Esophagus squamous epithelium (tissue), 5 donors: Measurements from ENCODE around the gene SAP30. TPM values are rescaled to one million over a fixed set of nuclear protein-coding genes. Genes with fewer than 3 reads are reported as not detected.

ENCODE experiments used
- DNase-seq: peaks from one replicate; lab custom pipeline; 2025; lab: John Stamatoyannopoulos, UW
- H3K27ac ChIP-seq, 4 donors: fragments of 200-600 bp; sonication (generic); one replicate each; pipeline ENCODE4 v1.5.1; 2016 to 2019; ENCODE audit warnings: mild to moderate bottlenecking in 1 of 4
- H3K27me3 ChIP-seq, 4 donors: fragments of 200-600 bp; sonication (generic); 1 replicate in 3 of 4; 2 replicates in 1 of 4; pipeline versions ENCODE4 v1.5.1 to v1.6.0; 2017 to 2021; ENCODE audit warnings: antibody characterized with exemption in 1 of 4
- H3K36me3 ChIP-seq, 3 donors: fragments of 200-600 bp; sonication (generic); one replicate each; pipeline ENCODE4 v1.5.1; 2016 to 2019
- H3K4me1 ChIP-seq, 3 donors: fragments of 200-600 bp; sonication (generic); one replicate each; pipeline ENCODE4 v1.5.1; 2017 to 2019
- H3K4me3 ChIP-seq, 4 donors: fragments of 200-600 bp; sonication (generic); 1 replicate in 3 of 4; 2 replicates in 1 of 4; pipeline ENCODE4 v1.5.1; 2016 to 2019; ENCODE audit warnings: mild to moderate bottlenecking in 2 of 4, moderate library complexity in 1 of 4
- H3K9me3 ChIP-seq, 3 donors: fragments of 200-600 bp; sonication (generic); one replicate each; pipeline ENCODE4 v1.5.1; 2016 to 2019
- POLR2A ChIP-seq, 4 donors: fragments of 450-650 bp; IDR thresholded peaks; one replicate each; pipeline ENCODE4 v1.6.1; 2017; ENCODE audit warnings: antibody characterized with exemption in 4 of 4, mild to moderate bottlenecking in 4 of 4, moderate library complexity in 3 of 4
- WGBS, 2 donors: methylation state at CpG; one replicate each; pipeline ENCODE4 v1.1.5; 2018; 5-methylcytosine and 5-hydroxymethylcytosine counted together
- intact Hi-C: fragments of 100-400 bp; cut with DNase I; formaldehyde crosslinking; loops from one replicate; pipeline ENCODE4 v1.15.0; 2022
- total RNA-seq, 4 donors: library from RNA; depleted of rRNA; stranded (reverse); fragments of >200 nt; gene quantifications; one replicate each; pipeline ENCODE4 v1.1.0, GENCODE V29; 2016
- TF ChIP-seq, protein P1 (sequence below), 6 experiments: fragments of 450-650 bp in 4 of 6; fragments of 200-600 bp in 2 of 6; sonication (generic) in 2 of 6; IDR thresholded peaks; one replicate each; pipeline ENCODE4 v1.5.1; 2016 to 2019; ENCODE audit warnings: antibody characterized with exemption in 6 of 6, mild to moderate bottlenecking in 4 of 6, moderate library complexity in 4 of 6
- donor health status: DM: yes; HTN: yes; CAD: no.

Gene SAP30
- total RNA-seq, 4 donors from 2014 or later, result 10.3 to 18.5 (median 13.2) TPM

DNA sequence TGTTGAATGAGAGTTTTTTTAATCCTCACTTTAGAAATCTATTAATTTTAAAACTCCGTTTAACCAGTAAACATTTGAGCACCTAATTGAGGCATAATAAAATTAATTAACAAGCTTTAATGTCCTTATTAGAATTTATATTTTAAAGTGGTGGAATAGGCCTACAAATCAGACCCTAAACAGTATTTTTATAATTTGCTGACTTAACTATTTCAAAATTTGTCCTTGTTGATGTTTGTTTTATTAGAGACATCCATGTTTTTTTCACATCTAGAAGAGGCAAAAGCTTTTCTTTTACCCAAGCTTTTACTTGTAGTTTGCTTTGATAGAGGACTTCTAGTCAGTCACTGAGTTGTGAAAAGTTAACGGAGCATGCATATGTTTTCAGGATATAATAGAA lies 3.8 kb downstream of the SAP30 start:
- intact Hi-C loops, result no loop called here

DNA sequence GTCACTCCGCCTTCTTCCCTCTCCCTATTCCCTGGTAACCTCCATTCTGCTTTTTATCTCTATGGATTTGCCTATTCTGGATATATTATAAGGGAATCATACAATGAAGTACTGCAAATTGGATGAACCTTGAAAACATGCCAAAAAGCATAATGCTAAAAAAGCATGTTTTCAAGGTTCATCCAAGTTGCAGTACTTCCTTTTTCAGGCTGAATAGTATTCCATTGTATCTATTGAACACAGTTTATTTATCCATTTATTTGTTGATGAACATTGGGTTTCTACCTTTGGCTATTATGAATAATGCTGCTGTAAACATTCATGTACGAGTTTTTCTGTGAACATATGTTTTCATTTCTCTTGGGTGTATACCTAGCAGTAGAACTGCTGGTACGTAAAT lies 9.2 kb downstream of the SAP30 start:
- TF ChIP-seq POLR2A (IDR thresholded peaks at IDR 0.05), result no peak
- TF ChIP-seq, protein P1, sequence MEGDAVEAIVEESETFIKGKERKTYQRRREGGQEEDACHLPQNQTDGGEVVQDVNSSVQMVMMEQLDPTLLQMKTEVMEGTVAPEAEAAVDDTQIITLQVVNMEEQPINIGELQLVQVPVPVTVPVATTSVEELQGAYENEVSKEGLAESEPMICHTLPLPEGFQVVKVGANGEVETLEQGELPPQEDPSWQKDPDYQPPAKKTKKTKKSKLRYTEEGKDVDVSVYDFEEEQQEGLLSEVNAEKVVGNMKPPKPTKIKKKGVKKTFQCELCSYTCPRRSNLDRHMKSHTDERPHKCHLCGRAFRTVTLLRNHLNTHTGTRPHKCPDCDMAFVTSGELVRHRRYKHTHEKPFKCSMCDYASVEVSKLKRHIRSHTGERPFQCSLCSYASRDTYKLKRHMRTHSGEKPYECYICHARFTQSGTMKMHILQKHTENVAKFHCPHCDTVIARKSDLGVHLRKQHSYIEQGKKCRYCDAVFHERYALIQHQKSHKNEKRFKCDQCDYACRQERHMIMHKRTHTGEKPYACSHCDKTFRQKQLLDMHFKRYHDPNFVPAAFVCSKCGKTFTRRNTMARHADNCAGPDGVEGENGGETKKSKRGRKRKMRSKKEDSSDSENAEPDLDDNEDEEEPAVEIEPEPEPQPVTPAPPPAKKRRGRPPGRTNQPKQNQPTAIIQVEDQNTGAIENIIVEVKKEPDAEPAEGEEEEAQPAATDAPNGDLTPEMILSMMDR (IDR thresholded peaks at IDR 0.05), result no peak
- H3K4me1 ChIP-seq, result peaks cover 0 to 8% (median 4%) of the 10 kb centered on the region in 3 donors
- WGBS, 2 donors, result 95 to 98% methylated on average over 3 of the region's 3 CpGs
- H3K9me3 ChIP-seq, result no peaks in the 10 kb centered on the region
- DNase-seq, result no peak
- no peak overlapping the region for H3K4me3 ChIP-seq
- H3K27ac ChIP-seq, result no peak overlapping the region
- no peaks in the 10 kb centered on the region for H3K27me3 ChIP-seq
- intact Hi-C loops, result no loop called here
- peaks cover 0 to 15% (median 0%) of the 10 kb centered on the region in 3 donors for H3K36me3 ChIP-seq

More for the DNA sequence above, 3.8 kb downstream of the SAP30 start:
- peaks cover 0 to 15% (median 0%) of the 10 kb centered on the region in 3 donors for H3K36me3 ChIP-seq
- no peaks in the 10 kb centered on the region for H3K27me3 ChIP-seq
- H3K27ac ChIP-seq, result no peak overlapping the region
- H3K4me3 ChIP-seq, result no peak overlapping the region
- H3K9me3 ChIP-seq, result no peaks in the 10 kb centered on the region
- H3K4me1 ChIP-seq, result peaks cover 4 to 37% (median 7%) of the 10 kb centered on the region in 3 donors
- TF ChIP-seq, protein P1 (IDR thresholded peaks at IDR 0.05), result no peak
- no peak for TF ChIP-seq POLR2A (IDR thresholded peaks at IDR 0.05)
- no peak for DNase-seq
- 87 to 92% methylated on average over 2 of the region's 2 CpGs for WGBS, 2 donors

DNA sequence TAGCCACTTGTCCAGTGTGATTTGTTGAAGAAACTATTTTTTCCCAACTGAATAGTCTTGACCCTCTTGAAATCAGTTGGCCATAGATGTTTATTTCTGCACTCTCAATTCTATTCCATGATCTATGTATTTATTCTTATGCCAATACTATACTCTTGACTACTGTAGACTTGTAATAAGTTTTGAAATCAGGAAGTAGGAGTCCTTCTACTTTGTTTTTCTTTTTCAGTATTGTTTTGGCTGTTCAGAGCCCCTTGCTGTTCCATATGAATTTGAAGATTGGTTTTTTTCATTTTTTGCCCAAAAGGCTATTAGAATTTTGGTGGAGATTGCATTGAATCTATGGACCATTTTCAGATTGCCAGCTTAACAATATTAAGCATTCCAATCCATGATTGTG lies 10.2 kb downstream of the SAP30 start:
- intact Hi-C loops, result no loop called here
- H3K27ac ChIP-seq, result no peak overlapping the region
- H3K9me3 ChIP-seq, result no peaks in the 10 kb centered on the region
- TF ChIP-seq, protein P1 (IDR thresholded peaks at IDR 0.05), result no peak
- TF ChIP-seq POLR2A (IDR thresholded peaks at IDR 0.05), result no peak
- peaks cover 0 to 14% (median 0%) of the 10 kb centered on the region in 3 donors for H3K36me3 ChIP-seq
- H3K27me3 ChIP-seq, result no peaks in the 10 kb centered on the region
- peaks cover 0 to 2% (median 0%) of the 10 kb centered on the region in 3 donors for H3K4me1 ChIP-seq
- DNase-seq, result no peak
- no peak overlapping the region for H3K4me3 ChIP-seq

DNA sequence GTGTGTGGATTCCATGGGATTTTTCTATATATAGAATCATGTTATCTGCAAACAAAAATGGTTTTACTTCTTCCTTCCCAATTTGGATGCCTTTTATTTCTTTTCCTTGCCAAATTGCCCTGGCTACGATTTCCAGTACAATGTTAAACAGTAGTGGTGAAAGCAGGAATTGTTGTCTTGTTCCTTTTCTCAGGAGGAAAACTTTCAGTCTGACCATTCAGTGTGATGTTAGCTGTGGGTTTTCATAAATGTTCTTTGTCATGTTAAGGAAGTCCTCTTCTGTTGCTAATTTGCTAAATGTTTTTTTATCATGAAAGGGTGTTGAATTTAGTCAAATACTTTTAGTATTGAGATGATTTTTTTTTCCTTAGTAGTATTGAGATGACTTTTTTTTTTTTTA lies 10.9 kb downstream of the SAP30 start:
- TF ChIP-seq POLR2A (IDR thresholded peaks at IDR 0.05), result no peak
- TF ChIP-seq, protein P1 (IDR thresholded peaks at IDR 0.05), result no peak
- DNase-seq, result no peak
- intact Hi-C loops, result no loop called here
- H3K4me3 ChIP-seq, result no peak overlapping the region
- no peaks in the 10 kb centered on the region for H3K4me1 ChIP-seq
- no peaks in the 10 kb centered on the region for H3K27me3 ChIP-seq
- H3K36me3 ChIP-seq, result peaks cover 0 to 8% (median 0%) of the 10 kb centered on the region in 3 donors
- 21 to 48% methylated on average over 1 of the region's 1 CpG for WGBS, 2 donors
- no peak overlapping the region for H3K27ac ChIP-seq
- H3K9me3 ChIP-seq, result no peaks in the 10 kb centered on the region

DNA sequence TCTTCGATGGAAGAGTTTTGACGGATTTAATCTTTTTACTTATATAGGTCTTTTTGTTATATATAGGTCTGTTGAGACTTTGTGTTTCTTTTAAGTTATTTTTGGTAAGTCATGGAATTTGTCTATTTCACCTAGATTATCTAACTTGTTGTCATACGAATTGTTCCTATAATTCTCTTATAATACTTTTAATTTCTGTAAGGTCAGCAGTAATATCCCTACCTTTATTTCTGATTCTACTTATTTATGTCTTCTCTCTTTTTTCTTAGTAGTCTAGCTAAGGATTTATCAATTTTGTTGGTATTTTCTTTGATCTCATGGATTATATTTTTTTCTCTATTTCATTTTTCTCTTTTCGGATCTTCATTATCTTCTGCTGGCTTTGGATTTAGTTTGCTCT lies 11.6 kb downstream of the SAP30 start:
- H3K27me3 ChIP-seq, result no peaks in the 10 kb centered on the region
- H3K4me1 ChIP-seq, result no peaks in the 10 kb centered on the region
- H3K36me3 ChIP-seq, result peaks cover 0 to 7% (median 0%) of the 10 kb centered on the region in 3 donors
- intact Hi-C loops, result no loop called here
- TF ChIP-seq POLR2A (IDR thresholded peaks at IDR 0.05), result no peak
- TF ChIP-seq, protein P1 (IDR thresholded peaks at IDR 0.05), result no peak
- WGBS, 2 donors, result 90 to 96% methylated on average over 4 of the region's 4 CpGs
- H3K4me3 ChIP-seq, result no peak overlapping the region
- DNase-seq, result no peak
- no peaks in the 10 kb centered on the region for H3K9me3 ChIP-seq
- no peak overlapping the region for H3K27ac ChIP-seq
